Upper lobe of right lung (tissue), 1 donor: ENCODE data around the gene FABP6. TPM values are rescaled to one million over a fixed set of nuclear protein-coding genes. Genes with fewer than 3 reads are reported as not detected.
A peak's percentile ranks its signal among the peaks of the same experiment; 100 is the strongest.

Source experiments
- ATAC-seq: fragments of 200-7000 bp; cut with Tn5 transposase; one replicate; pipeline ENCODE4 v1.9.1; 2020; ENCODE audit warnings: mild to moderate bottlenecking, moderate library complexity
- DNase-seq: peaks from one replicate; pipeline ENCODE4 v3.0.0-alpha.2; 2020
- H3K27ac ChIP-seq: fragments of 200-600 bp; one replicate; pipeline ENCODE4 v1.8.0; 2022
- H3K27me3 ChIP-seq: fragments of 200-600 bp; one replicate; pipeline ENCODE4 v1.8.0; 2022; ENCODE audit warnings: mild to moderate bottlenecking
- H3K36me3 ChIP-seq: fragments of 200-600 bp; one replicate; pipeline ENCODE4 v1.8.0; 2022
- H3K4me1 ChIP-seq: fragments of 200-600 bp; one replicate; pipeline ENCODE4 v1.8.0; 2022
- H3K4me3 ChIP-seq: fragments of 200-600 bp; one replicate; pipeline ENCODE4 v1.8.0; 2022; ENCODE audit warnings: mild to moderate bottlenecking
- H3K9me3 ChIP-seq: fragments of 200-600 bp; one replicate; pipeline ENCODE4 v1.8.0; 2022
- intact Hi-C: fragments of 100-400 bp; cut with DNase I; formaldehyde crosslinking; loops from one replicate; pipeline ENCODE4 v1.11.0; 2022
- total RNA-seq: library from RNA; stranded (reverse); fragmentation: NEBNext Ultra II Directional; extraction: Animal tissue kit (Norgen Biotek cat#: 25700); gene quantifications from one replicate; pipeline ENCODE4 v1.2.1, GENCODE V29; 2021
- TF ChIP-seq, protein P1 (sequence below): fragments of 200-600 bp; IDR thresholded peaks from one replicate; pipeline ENCODE4 v1.8.0; 2022; ENCODE audit warnings: antibody characterized with exemption
- donor health status: DM: no; HTN: yes; CAD: no; lungs with severe emphysema.

Gene FABP6
- total RNA-seq, 1 donor from 2014 or later, result not detected

- no peak overlapping the region for H3K4me3 ChIP-seq
- no peaks in the 10 kb centered on the region for H3K36me3 ChIP-seq
- H3K9me3 ChIP-seq, result no peaks in the 10 kb centered on the region
- TF ChIP-seq, protein P1, sequence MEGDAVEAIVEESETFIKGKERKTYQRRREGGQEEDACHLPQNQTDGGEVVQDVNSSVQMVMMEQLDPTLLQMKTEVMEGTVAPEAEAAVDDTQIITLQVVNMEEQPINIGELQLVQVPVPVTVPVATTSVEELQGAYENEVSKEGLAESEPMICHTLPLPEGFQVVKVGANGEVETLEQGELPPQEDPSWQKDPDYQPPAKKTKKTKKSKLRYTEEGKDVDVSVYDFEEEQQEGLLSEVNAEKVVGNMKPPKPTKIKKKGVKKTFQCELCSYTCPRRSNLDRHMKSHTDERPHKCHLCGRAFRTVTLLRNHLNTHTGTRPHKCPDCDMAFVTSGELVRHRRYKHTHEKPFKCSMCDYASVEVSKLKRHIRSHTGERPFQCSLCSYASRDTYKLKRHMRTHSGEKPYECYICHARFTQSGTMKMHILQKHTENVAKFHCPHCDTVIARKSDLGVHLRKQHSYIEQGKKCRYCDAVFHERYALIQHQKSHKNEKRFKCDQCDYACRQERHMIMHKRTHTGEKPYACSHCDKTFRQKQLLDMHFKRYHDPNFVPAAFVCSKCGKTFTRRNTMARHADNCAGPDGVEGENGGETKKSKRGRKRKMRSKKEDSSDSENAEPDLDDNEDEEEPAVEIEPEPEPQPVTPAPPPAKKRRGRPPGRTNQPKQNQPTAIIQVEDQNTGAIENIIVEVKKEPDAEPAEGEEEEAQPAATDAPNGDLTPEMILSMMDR, result no peak
- intact Hi-C loops, result no loop called here
- DNase-seq (peak; percentile 31), ATAC-seq (no peak)
- H3K4me1 ChIP-seq, result peaks cover 27% of the 10 kb centered on the region
- no peak overlapping the region for H3K27ac ChIP-seq
- no peaks in the 10 kb centered on the region for H3K27me3 ChIP-seq
These were observed 36.7 kb downstream of the FABP6 start for GRCh38 chr5:160266044-160266443.

- intact Hi-C loops, result no loop called here
- Histone ChIP-seq H3K36me3 (no peaks in the 10 kb centered on the region), H3K27ac (no peak overlapping the region), H3K4me3 (no peak overlapping the region), H3K4me1 (peaks cover 31% of the 10 kb centered on the region), H3K27me3 (no peaks in the 10 kb centered on the region), H3K9me3 (no peaks in the 10 kb centered on the region)
- ATAC-seq (no peak), DNase-seq (peak; percentile 18)
- TF ChIP-seq, protein P1, result no peak
These were observed 37.5 kb downstream of the FABP6 start for GRCh38 chr5:160266752-160267345.

- H3K4me1 ChIP-seq, result peaks cover 37% of the 10 kb centered on the region
- peak; percentile 25 for ATAC-seq
- intact Hi-C loops, result no loop called here
These were observed 38.8 kb downstream of the FABP6 start for GRCh38 chr5:160268121-160268520.

DNA sequence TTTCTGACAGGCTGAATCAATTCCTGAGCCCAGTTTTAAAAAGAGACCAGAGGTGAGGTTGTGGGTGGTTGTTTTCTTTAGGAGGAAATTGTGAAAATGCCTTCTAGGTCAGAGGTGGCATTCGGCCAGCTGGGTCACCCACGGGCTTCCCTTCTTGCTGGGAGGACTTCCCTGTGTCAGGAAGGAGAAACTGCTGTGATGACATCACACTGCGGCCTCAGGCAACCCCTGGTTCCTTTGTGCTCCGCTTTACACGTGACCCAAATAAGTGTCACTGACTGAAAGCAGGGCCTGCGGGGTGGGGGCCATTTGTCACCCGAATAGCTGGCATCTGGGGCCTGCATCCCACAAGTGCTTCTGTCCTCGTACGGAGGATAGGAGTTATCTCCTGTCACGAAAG is 39.7 kb downstream of the FABP6 start:
- Histone ChIP-seq H3K9me3 (no peaks in the 10 kb centered on the region), H3K36me3 (no peaks in the 10 kb centered on the region), H3K4me1 (peaks cover 37% of the 10 kb centered on the region), H3K27me3 (no peaks in the 10 kb centered on the region), H3K4me3 (no peak overlapping the region), H3K27ac (peak overlapping the region; percentile 65)
- TF ChIP-seq, protein P1, result no peak
- intact Hi-C loops, result no loop called here
- DNase-seq, result peak; percentile 94
- ATAC-seq, result peak; percentile 91

More at GRCh38 chr5:160268121-160268520, 38.8 kb downstream of the FABP6 start:
- H3K27ac ChIP-seq, result no peak overlapping the region
- no peak overlapping the region for H3K4me3 ChIP-seq
- peak; percentile 49 for DNase-seq
- H3K36me3 ChIP-seq, result no peaks in the 10 kb centered on the region
- H3K9me3 ChIP-seq, result no peaks in the 10 kb centered on the region
- H3K27me3 ChIP-seq, result no peaks in the 10 kb centered on the region
- TF ChIP-seq, protein P1, result no peak

GRCh38 chr5:160270704-160271103 is 41.4 kb downstream of the FABP6 start:
- Histone ChIP-seq H3K27ac (peak overlapping the region; percentile 66), H3K4me1 (peaks cover 40% of the 10 kb centered on the region)
- intact Hi-C loops, result no loop called here

More at GRCh38 chr5:160270704-160271103, 41.4 kb downstream of the FABP6 start:
- TF ChIP-seq, protein P1, result no peak
- no peak for DNase-seq
- H3K27me3 ChIP-seq, result no peaks in the 10 kb centered on the region
- no peaks in the 10 kb centered on the region for H3K9me3 ChIP-seq
- no peak overlapping the region for H3K4me3 ChIP-seq
- peak; percentile 31 for ATAC-seq
- no peaks in the 10 kb centered on the region for H3K36me3 ChIP-seq
